ENCODE measurements around the gene PLA2G6.

The PLA2G6 gene

GRCh38 chr22:38081941-38082828, 99.4 kb downstream of the PLA2G6 start:
- Histone ChIP-seq H2AFZ (ENCODE audit: low read length) (no peak overlapping the region), H3K36me3 (ENCODE audit: insufficient read depth, low read length) (no peaks in the 10 kb centered on the region)

DNA sequence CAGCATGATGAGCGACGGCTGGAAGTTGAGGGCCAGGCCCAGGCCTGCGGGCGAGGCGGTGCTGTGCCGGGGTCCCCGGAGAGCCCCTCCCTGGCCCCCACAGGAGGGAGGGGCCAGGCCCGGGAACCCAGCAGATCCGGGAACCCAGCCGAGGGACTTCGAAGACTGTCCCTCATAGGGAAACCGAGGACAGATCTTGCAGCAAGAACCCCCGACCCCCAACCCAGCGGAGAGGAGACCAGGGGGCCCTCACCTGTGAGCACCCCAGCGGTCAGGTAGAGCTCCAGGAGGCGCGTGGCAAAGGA, 100.0 kb downstream of the PLA2G6 start:
- H3K4me3 ChIP-seq (ENCODE audit: low read length, poor library complexity, severe bottlenecking), result no peak overlapping the region

More at GRCh38 chr22:38081941-38082828, 99.4 kb downstream of the PLA2G6 start:
- H3K9ac ChIP-seq (ENCODE audit: low read depth, low read length, poor library complexity, severe bottlenecking), result no peak overlapping the region
- H3K4me3 ChIP-seq (ENCODE audit: low read length, poor library complexity, severe bottlenecking), result no peak overlapping the region
- H3K4me2 ChIP-seq (ENCODE audit: low read depth, low read length, poor library complexity, severe bottlenecking), result no peak overlapping the region
- H3K9me2 ChIP-seq (replicated peaks; ENCODE audit: low read depth, low read length), result no peaks in the 10 kb centered on the region
- no peaks in the 10 kb centered on the region for H3K79me2 ChIP-seq (ENCODE audit: insufficient read depth, low read length)
- no peaks in the 10 kb centered on the region for H3F3A ChIP-seq (ENCODE audit: low read depth)
- H3K4me1 ChIP-seq (ENCODE audit: insufficient read depth, low read length, poor library complexity, severe bottlenecking), result no peaks in the 10 kb centered on the region
- TF ChIP-seq EZH2phosphoT487 (IDR thresholded peaks at IDR 0.05; ENCODE audit: borderline replicate concordance) (no peak), CTCF (conservative IDR thresholded peaks at IDR 0.05; ENCODE audit: low read length) (no peak)
- no peaks in the 10 kb centered on the region for H3K9me3 ChIP-seq (ENCODE audit: insufficient read depth, low read depth, low read length)
- no peaks in the 10 kb centered on the region for H4K20me1 ChIP-seq (ENCODE audit: insufficient read depth, low read length, poor library complexity, severe bottlenecking)
- H3K27me3 ChIP-seq (ENCODE audit: insufficient read depth, low read length, poor library complexity, severe bottlenecking), result no peaks in the 10 kb centered on the region

DNA sequence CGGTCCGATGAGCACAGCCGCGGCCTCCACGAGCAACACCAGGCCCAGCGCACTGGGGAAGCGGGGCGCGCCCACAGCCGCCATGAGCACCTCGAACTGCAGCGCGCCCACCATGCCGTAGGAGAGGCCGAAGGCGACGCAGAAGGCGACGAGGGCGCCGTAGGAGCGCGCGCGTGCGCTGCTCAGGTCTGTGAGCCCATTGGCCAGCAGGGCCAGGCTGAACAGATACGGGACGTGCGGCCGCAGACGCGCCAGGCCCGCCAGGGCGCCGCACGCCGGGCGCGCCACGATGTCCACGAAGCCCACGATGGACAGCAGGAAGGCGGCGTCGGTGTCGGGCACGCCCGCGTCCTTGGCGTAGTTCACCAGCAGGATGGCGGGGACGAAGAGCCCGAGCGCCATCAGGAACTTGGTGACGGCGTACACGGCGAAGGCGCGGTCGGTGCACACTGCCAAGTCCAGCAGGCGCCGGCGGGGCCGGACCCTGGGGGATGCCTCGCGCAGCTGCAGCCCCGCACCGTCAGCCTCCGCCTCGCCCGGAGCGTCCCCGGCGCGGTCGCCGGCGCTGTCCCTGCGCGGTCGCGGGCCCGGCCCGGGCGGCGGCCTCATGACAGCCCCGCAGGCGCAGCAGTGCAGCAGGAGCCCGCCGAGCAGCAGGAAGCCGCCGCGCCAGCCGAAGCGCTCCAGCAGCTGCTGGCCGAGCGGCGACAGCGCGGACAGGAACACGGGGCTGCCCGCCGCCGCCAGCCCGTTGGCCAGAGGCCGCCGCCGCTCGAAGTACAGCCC, 100.6 kb downstream of the PLA2G6 start:
- Histone ChIP-seq H3K9ac (ENCODE audit: low read depth, low read length, poor library complexity, severe bottlenecking) (no peak overlapping the region), H2AFZ (ENCODE audit: low read length) (no peak overlapping the region), H3F3A (ENCODE audit: low read depth) (no peaks in the 10 kb centered on the region), H3K4me1 (ENCODE audit: insufficient read depth, low read length, poor library complexity, severe bottlenecking) (no peaks in the 10 kb centered on the region), H4K20me1 (ENCODE audit: insufficient read depth, low read length, poor library complexity, severe bottlenecking) (no peaks in the 10 kb centered on the region), H3K79me2 (ENCODE audit: insufficient read depth, low read length) (no peaks in the 10 kb centered on the region), H3K4me2 (ENCODE audit: low read depth, low read length, poor library complexity, severe bottlenecking) (no peak overlapping the region), H3K27me3 (ENCODE audit: insufficient read depth, low read length, poor library complexity, severe bottlenecking) (no peaks in the 10 kb centered on the region), H3K4me3 (ENCODE audit: low read length, poor library complexity, severe bottlenecking) (no peak overlapping the region), H3K9me2 (replicated peaks; ENCODE audit: low read depth, low read length) (no peaks in the 10 kb centered on the region), H3K9me3 (ENCODE audit: insufficient read depth, low read depth, low read length) (no peaks in the 10 kb centered on the region), H3K36me3 (ENCODE audit: insufficient read depth, low read length) (no peaks in the 10 kb centered on the region)
- TF ChIP-seq EZH2phosphoT487 (IDR thresholded peaks at IDR 0.05; ENCODE audit: borderline replicate concordance), result no peak

More for the DNA sequence above, 100.0 kb downstream of the PLA2G6 start:
- no peaks in the 10 kb centered on the region for H4K20me1 ChIP-seq (ENCODE audit: insufficient read depth, low read length, poor library complexity, severe bottlenecking)
- no peak overlapping the region for H3K9ac ChIP-seq (ENCODE audit: low read depth, low read length, poor library complexity, severe bottlenecking)
- TF ChIP-seq EZH2phosphoT487 (IDR thresholded peaks at IDR 0.05; ENCODE audit: borderline replicate concordance) (no peak), CTCF (conservative IDR thresholded peaks at IDR 0.05; ENCODE audit: low read length) (no peak)
- H3K4me2 ChIP-seq (ENCODE audit: low read depth, low read length, poor library complexity, severe bottlenecking), result no peak overlapping the region
- no peaks in the 10 kb centered on the region for H3K79me2 ChIP-seq (ENCODE audit: insufficient read depth, low read length)
- no peak overlapping the region for H2AFZ ChIP-seq (ENCODE audit: low read length)
- no peaks in the 10 kb centered on the region for H3K9me2 ChIP-seq (replicated peaks; ENCODE audit: low read depth, low read length)
- H3K27me3 ChIP-seq (ENCODE audit: insufficient read depth, low read length, poor library complexity, severe bottlenecking), result no peaks in the 10 kb centered on the region
- no peaks in the 10 kb centered on the region for H3K4me1 ChIP-seq (ENCODE audit: insufficient read depth, low read length, poor library complexity, severe bottlenecking)
- H3K36me3 ChIP-seq (ENCODE audit: insufficient read depth, low read length), result no peaks in the 10 kb centered on the region
- H3F3A ChIP-seq (ENCODE audit: low read depth), result no peaks in the 10 kb centered on the region
- H3K9me3 ChIP-seq (ENCODE audit: insufficient read depth, low read depth, low read length), result no peaks in the 10 kb centered on the region

All from Loucy (cell line).